HL-60 (cell line): ENCODE measurements around the gene EYA3.
A peak's percentile ranks its signal among the peaks of the same experiment; 100 is the strongest.

Source experiments
- DNase-seq, 2 experiments: peaks; one replicate each; pipeline ENCODE4 v3.0.0-alpha.2; 2010 to 2020; ENCODE audit warnings: low read depth in 1 of 2, low spot score in 1 of 2
- H3K27ac ChIP-seq: fragments of 250-450 bp; sonication (Bioruptor Pico); replicated peaks from 2 replicates; pipeline ENCODE4 v1.5.1; 2020; ENCODE audit warnings: mild to moderate bottlenecking, moderate library complexity
- H3K27me3 ChIP-seq: fragments of 250-450 bp; sonication (Bioruptor Pico); 2 replicates; pipeline ENCODE4 v1.5.1; 2021; ENCODE audit warnings: mild to moderate bottlenecking, moderate library complexity; ENCODE audit not compliant: insufficient read depth, poor library complexity, severe bottlenecking
- H3K4me3 ChIP-seq: replicated peaks from 2 replicates; pipeline ENCODE4 v1.5.1; 2011; ENCODE audit warnings: mild to moderate bottlenecking, control low read depth, low read length; ENCODE audit not compliant: insufficient read depth
- CTCF ChIP-seq: IDR thresholded peaks from one replicate; pipeline ENCODE4 v1.5.1; 2011; ENCODE audit warnings: low read length, control low read depth, inconsistent platforms; ENCODE audit not compliant: insufficient read depth
- GABPA ChIP-seq: IDR thresholded peaks from 2 replicates; pipeline ENCODE4 v1.6.1; 2012; ENCODE audit warnings: low read depth
- POLR2AphosphoS5 ChIP-seq: IDR thresholded peaks from 2 replicates; pipeline ENCODE4 v1.6.1; 2012; ENCODE audit warnings: low read depth
- REST ChIP-seq: IDR thresholded peaks from 2 replicates; pipeline ENCODE4 v1.6.1; 2012; ENCODE audit warnings: low read depth; ENCODE audit not compliant: insufficient replicate concordance
- SPI1 ChIP-seq: IDR thresholded peaks from 2 replicates; pipeline ENCODE4 v1.6.1; 2012; ENCODE audit warnings: low read depth, mild to moderate bottlenecking, borderline replicate concordance

EYA3 gene

GRCh38 chr1:28109639-28110038 is 21.2 kb upstream of the EYA3 start:
- no peaks in the 10 kb centered on the region for H3K27me3 ChIP-seq
- TF ChIP-seq SPI1 (no peak), POLR2AphosphoS5 (no peak), REST (no peak), CTCF (no peak), GABPA (no peak)
- no peak overlapping the region for H3K4me3 ChIP-seq
- H3K27ac ChIP-seq = no peak overlapping the region
- no peak for DNase-seq

GRCh38 chr1:28108001-28108400 is 19.6 kb upstream of the EYA3 start:
- DNase-seq = peak in 1 of 2 experiments; percentile 29
- Histone ChIP-seq H3K27ac (peak overlapping the region; percentile 7; the same call in 1 of the 2 replicates), H3K4me3 (no peak overlapping the region), H3K27me3 (no peaks in the 10 kb centered on the region)
- peak; percentile 32; the same call in 1 of the 2 replicates for TF ChIP-seq SPI1
- no peak for TF ChIP-seq CTCF

DNA sequence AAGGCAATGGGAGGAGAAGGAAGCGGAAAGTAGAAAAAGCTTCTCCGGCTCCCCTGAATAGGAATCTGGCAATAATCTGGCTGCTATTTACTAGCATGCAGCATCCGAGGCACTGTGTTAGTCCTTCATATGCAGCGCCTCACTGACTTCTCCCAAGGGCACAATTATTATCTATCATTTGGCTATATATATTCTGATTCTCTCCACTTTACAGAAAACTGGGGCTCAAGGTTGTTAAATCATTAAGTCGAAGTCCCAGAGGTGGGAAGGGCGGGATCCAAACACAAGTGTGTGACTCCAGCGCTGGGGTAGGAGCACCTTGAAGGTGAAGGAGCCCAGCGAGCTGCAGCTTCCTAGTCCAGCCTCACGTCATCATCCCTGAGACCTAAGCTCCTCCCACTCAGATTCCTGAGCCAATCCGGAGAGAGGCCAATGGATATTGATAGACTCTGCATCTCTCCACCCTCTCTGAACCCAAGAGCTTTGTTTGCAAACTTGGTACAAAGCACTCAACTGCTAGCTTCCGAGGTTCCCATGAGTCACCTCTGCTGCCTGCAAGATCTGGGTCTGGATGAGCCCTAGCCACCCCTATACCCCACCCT is 16.6 kb upstream of the EYA3 start:
- TF ChIP-seq POLR2AphosphoS5 (no peak), GABPA (no peak), SPI1 (no peak), REST (no peak)
- Histone ChIP-seq H3K4me3 (no peak overlapping the region), H3K27me3 (no peaks in the 10 kb centered on the region), H3K27ac (no peak overlapping the region)
- no peak for DNase-seq

DNA sequence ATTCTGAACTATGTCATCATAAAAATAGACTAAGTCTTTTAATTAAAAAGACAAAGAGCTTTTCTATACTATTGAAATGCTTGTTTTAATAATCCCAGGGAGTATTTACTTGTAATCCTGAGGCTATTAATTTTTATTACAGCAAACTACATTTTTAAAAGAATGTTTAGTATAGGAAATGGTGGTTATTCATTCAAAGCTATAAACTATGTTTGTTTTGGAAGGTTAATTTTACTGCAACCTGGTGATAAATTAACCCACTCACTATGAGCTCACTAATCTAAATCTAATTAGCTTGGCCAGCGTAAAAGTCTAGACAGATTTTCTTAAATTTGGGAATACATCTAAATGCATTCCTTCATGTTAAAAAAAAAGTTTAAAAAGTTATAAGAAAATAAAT is 13.8 kb upstream of the EYA3 start:
- DNase-seq = no peak
- Histone ChIP-seq H3K27ac (no peak overlapping the region), H3K4me3 (no peak overlapping the region), H3K27me3 (no peaks in the 10 kb centered on the region)
- TF ChIP-seq CTCF (no peak), POLR2AphosphoS5 (no peak), REST (no peak), SPI1 (no peak), GABPA (no peak)
